Immature natural killer cell (primary cell): ENCODE results near the gene ZNF483. TPM values are rescaled to one million over a fixed set of nuclear protein-coding genes. Genes with fewer than 3 reads are reported as not detected.
A peak's percentile ranks its signal among the peaks of the same experiment; 100 is the strongest.
"Not testable (repeated sequence)": the region's sequence is repeated elsewhere in the genome, so short reads cannot be mapped to it uniquely, and the experiment has no call there.

Experiments
- DNase-seq, 3 donors: peaks; one replicate each; pipeline ENCODE4 v3.0.0; 2022; ENCODE audit warnings: mixed read lengths in 1 of 3
- H3K27ac Mint-ChIP-seq, 6 donors: one replicate each; pipeline ENCODE4 v1.8.0; 2020; ENCODE audit warnings: mixed read lengths in 6 of 6, mild to moderate bottlenecking in 5 of 6, inconsistent platforms in 4 of 6, moderate library complexity in 3 of 6
- H3K27me3 Mint-ChIP-seq, 3 donors: one replicate each; pipeline ENCODE4 v1.8.0; 2020 to 2021; ENCODE audit warnings: low read depth in 3 of 3, mild to moderate bottlenecking in 3 of 3, mixed read lengths in 3 of 3, moderate library complexity in 3 of 3, inconsistent platforms in 1 of 3
- H3K36me3 Mint-ChIP-seq, 3 donors: one replicate each; pipeline ENCODE4 v1.8.0; 2020; ENCODE audit warnings: mixed read lengths in 3 of 3, inconsistent platforms in 2 of 3, mild to moderate bottlenecking in 2 of 3
- H3K4me1 Mint-ChIP-seq, 2 donors: one replicate each; pipeline ENCODE4 v1.8.0; 2020; ENCODE audit warnings: inconsistent platforms in 2 of 2, mild to moderate bottlenecking in 2 of 2, mixed read lengths in 2 of 2, moderate library complexity in 1 of 2
- H3K4me3 Mint-ChIP-seq, 5 donors: one replicate each; pipeline ENCODE4 v1.8.0; 2020; ENCODE audit warnings: mild to moderate bottlenecking in 5 of 5, mixed read lengths in 5 of 5, inconsistent platforms in 3 of 5, moderate library complexity in 3 of 5
- H3K9me3 Mint-ChIP-seq, 6 donors: one replicate each; pipeline ENCODE4 v1.8.0; 2020; ENCODE audit warnings: mild to moderate bottlenecking in 6 of 6, mixed read lengths in 6 of 6, inconsistent platforms in 4 of 6, moderate library complexity in 3 of 6
- polyA plus RNA-seq, 3 donors: library from polyadenylated mRNA; unstranded; fragments of 300-500 nt; fragmentation: Illumina TruSeq; gene quantifications; one replicate each; pipeline ENCODE4 v1.2.3, GENCODE V29; 2021

ZNF483 gene
- 1 to 10 TPM; 1.2 to 2.7 (median 2.1) TPM for polyA plus RNA-seq

GRCh38 chr9:111525056-111525977 lies at the start of gene ZNF483:
Gene ZNF483 (plus strand): TSS chr9:111525179. CDS start chr9:111527396, 2,217 bp downstream.
- peak within 1 kb of the TSS; percentile 66 to 94 (median 86) for H3K27ac Mint-ChIP-seq
- peaks cover 20% of the 10 kb centered on the region in 2 donors for H3K4me1 Mint-ChIP-seq
- DNase-seq = peak; percentile 22 to 65 (median 49)
- peak within 1 kb of the TSS; percentile 88 to 96 (median 90) for H3K4me3 Mint-ChIP-seq
- peaks cover 8 to 16% (median 13%) of the 10 kb centered on the region in 3 donors for H3K27me3 Mint-ChIP-seq
- H3K36me3 Mint-ChIP-seq = no peaks in the 10 kb centered on the region
- no peaks in the 10 kb centered on the region for H3K9me3 Mint-ChIP-seq

- peaks cover 44 to 71% of the 10 kb centered on the region in 2 donors for H3K4me1 Mint-ChIP-seq
- no peaks in the 10 kb centered on the region for H3K9me3 Mint-ChIP-seq
- no peak overlapping the region for H3K27ac Mint-ChIP-seq
- DNase-seq = no peak
- H3K4me3 Mint-ChIP-seq = no peak overlapping the region
- H3K36me3 Mint-ChIP-seq = no peaks in the 10 kb centered on the region
- H3K27me3 Mint-ChIP-seq = peaks cover 0 to 2% (median 0%) of the 10 kb centered on the region in 3 donors
These were observed 49.8 kb upstream of the ZNF483 start for GRCh38 chr9:111475195-111475594.

GRCh38 chr9:111477677-111478076 lies 47.3 kb upstream of the ZNF483 start:
- H3K36me3 Mint-ChIP-seq = no peaks in the 10 kb centered on the region
- DNase-seq = no peak
- H3K27ac Mint-ChIP-seq = peak overlapping the region in 1 of 6 donors; percentile 1
- peaks cover 0 to 8% (median 4%) of the 10 kb centered on the region in 3 donors for H3K27me3 Mint-ChIP-seq
- no peak overlapping the region for H3K4me3 Mint-ChIP-seq
- H3K4me1 Mint-ChIP-seq = peaks cover 50 to 72% of the 10 kb centered on the region in 2 donors
- no peaks in the 10 kb centered on the region for H3K9me3 Mint-ChIP-seq

- Mint-ChIP-seq H3K4me3 (peak overlapping the region; percentile 83 to 93 (median 89)), H3K9me3 (no peaks in the 10 kb centered on the region), H3K36me3 (no peaks in the 10 kb centered on the region), H3K4me1 (peaks cover 36 to 50% of the 10 kb centered on the region in 2 donors), H3K27ac (peak overlapping the region; percentile 68 to 93 (median 86)), H3K27me3 (peaks cover 0 to 12% (median 8%) of the 10 kb centered on the region in 3 donors)
- DNase-seq = no peak
These were observed 42.9 kb upstream of the ZNF483 start for GRCh38 chr9:111481885-111482636.

- no peaks in the 10 kb centered on the region for H3K36me3 Mint-ChIP-seq
- peak; percentile 70 to 73 (median 70) for DNase-seq
- peak overlapping the region; percentile 83 to 93 (median 89) for H3K4me3 Mint-ChIP-seq
- H3K4me1 Mint-ChIP-seq = peaks cover 28 to 42% of the 10 kb centered on the region in 2 donors
- H3K27me3 Mint-ChIP-seq = peaks cover 0 to 12% (median 8%) of the 10 kb centered on the region in 3 donors
- H3K9me3 Mint-ChIP-seq = no peaks in the 10 kb centered on the region
- H3K27ac Mint-ChIP-seq = peak overlapping the region; percentile 68 to 93 (median 86)
These were observed 42.1 kb upstream of the ZNF483 start for GRCh38 chr9:111482694-111483438.

- H3K36me3 Mint-ChIP-seq = no peaks in the 10 kb centered on the region
- H3K27ac Mint-ChIP-seq = no peak overlapping the region
- H3K9me3 Mint-ChIP-seq = no peaks in the 10 kb centered on the region
- peak in 1 of 3 donors; percentile 61 for DNase-seq
- H3K4me3 Mint-ChIP-seq = peak overlapping the region in 1 of 5 donors; percentile 40
- peaks cover 0 to 12% (median 8%) of the 10 kb centered on the region in 3 donors for H3K27me3 Mint-ChIP-seq
- peaks cover 28 to 40% of the 10 kb centered on the region in 2 donors for H3K4me1 Mint-ChIP-seq
These were observed 41.5 kb upstream of the ZNF483 start for GRCh38 chr9:111483439-111483857.

GRCh38 chr9:111483858-111484571 lies 41.0 kb upstream of the ZNF483 start, which contains the start of gene ECPAS:
Gene ECPAS (minus strand): TSS chr9:111484383. CDS start chr9:111472918, 11,465 bp downstream.
- Mint-ChIP-seq H3K4me1 (peaks cover 25 to 34% of the 10 kb centered on the region in 2 donors), H3K9me3 (no peaks in the 10 kb centered on the region), H3K27ac (peak within 1 kb of the TSS; percentile 80 to 93 (median 88)), H3K4me3 (peak within 1 kb of the TSS; percentile 82 to 92 (median 88)), H3K27me3 (peaks cover 0 to 12% (median 8%) of the 10 kb centered on the region in 3 donors), H3K36me3 (no peaks in the 10 kb centered on the region)
- DNase-seq = peak; percentile 74 to 76 (median 75)

GRCh38 chr9:111484572-111484894 lies 40.4 kb upstream of the ZNF483 start:
- H3K4me1 Mint-ChIP-seq = peaks cover 25 to 32% of the 10 kb centered on the region in 2 donors
- no peak for DNase-seq
- H3K4me3 Mint-ChIP-seq = peak overlapping the region; percentile 82 to 92 (median 88)
- H3K27me3 Mint-ChIP-seq = peaks cover 0 to 12% (median 8%) of the 10 kb centered on the region in 3 donors
- no peaks in the 10 kb centered on the region for H3K36me3 Mint-ChIP-seq
- no peaks in the 10 kb centered on the region for H3K9me3 Mint-ChIP-seq
- peak overlapping the region; percentile 80 to 93 (median 88) for H3K27ac Mint-ChIP-seq

- H3K36me3 Mint-ChIP-seq, H3K27ac Mint-ChIP-seq, DNase-seq, H3K9me3 Mint-ChIP-seq, H3K27me3 Mint-ChIP-seq, H3K4me1 Mint-ChIP-seq, H3K4me3 Mint-ChIP-seq: not testable (repeated sequence)
These were observed 27.8 kb upstream of the ZNF483 start for GRCh38 chr9:111497196-111497595.

- H3K36me3 Mint-ChIP-seq = no peaks in the 10 kb centered on the region
- peaks cover 0 to 3% (median 0%) of the 10 kb centered on the region in 6 donors for H3K9me3 Mint-ChIP-seq
- no peaks in the 10 kb centered on the region for H3K4me1 Mint-ChIP-seq
- DNase-seq = no peak
- peaks cover 2 to 15% (median 6%) of the 10 kb centered on the region in 3 donors for H3K27me3 Mint-ChIP-seq
- no peak overlapping the region for H3K27ac Mint-ChIP-seq
- H3K4me3 Mint-ChIP-seq = no peak overlapping the region
These were observed 23.9 kb upstream of the ZNF483 start for GRCh38 chr9:111501005-111501562.

- no peak overlapping the region for H3K27ac Mint-ChIP-seq
These were observed 23.3 kb upstream of the ZNF483 start for GRCh38 chr9:111501648-111502047.

GRCh38 chr9:111502506-111502905 lies 22.5 kb upstream of the ZNF483 start:
- H3K27me3 Mint-ChIP-seq = peaks cover 2 to 15% (median 4%) of the 10 kb centered on the region in 3 donors
- H3K4me1 Mint-ChIP-seq = no peaks in the 10 kb centered on the region
- H3K9me3 Mint-ChIP-seq = peaks cover 0 to 3% (median 0%) of the 10 kb centered on the region in 6 donors
- H3K27ac Mint-ChIP-seq = no peak overlapping the region
- no peak overlapping the region for H3K4me3 Mint-ChIP-seq
- DNase-seq = no peak
- H3K36me3 Mint-ChIP-seq = no peaks in the 10 kb centered on the region

More at GRCh38 chr9:111501648-111502047, 23.3 kb upstream of the ZNF483 start:
- Mint-ChIP-seq H3K9me3 (peaks cover 0 to 3% (median 0%) of the 10 kb centered on the region in 6 donors), H3K4me3 (no peak overlapping the region), H3K27me3 (peaks cover 2 to 15% (median 4%) of the 10 kb centered on the region in 3 donors), H3K4me1 (no peaks in the 10 kb centered on the region), H3K36me3 (no peaks in the 10 kb centered on the region)
- no peak for DNase-seq
